Mesenchymal stem cell (in vitro differentiated cells and primary cell): ENCODE data around the gene CELF5.
"Not testable (repeated sequence)": the region's sequence is repeated elsewhere in the genome, so short reads cannot be mapped to it uniquely, and the experiment has no call there.

Experiments
- DNase-seq: peaks from one replicate; pipeline ENCODE4 v3.0.0-alpha.2; 2013
- H2AFZ ChIP-seq: one replicate; pipeline ENCODE4 v1.6.1; 2013; ENCODE audit warnings: low read depth, mild to moderate bottlenecking, control low read depth, inconsistent platforms, low read length, moderate library complexity
- H2AK5ac ChIP-seq: 2 replicates; pipeline ENCODE4 v1.6.1; 2013; ENCODE audit warnings: low read length, moderate library complexity, mild to moderate bottlenecking, inconsistent platforms; ENCODE audit not compliant: severe bottlenecking
- H2BK120ac ChIP-seq: one replicate; pipeline ENCODE4 v1.6.1; 2013; ENCODE audit warnings: low read depth, mild to moderate bottlenecking, inconsistent platforms, low read length, moderate library complexity
- H2BK12ac ChIP-seq, 2 experiments: one replicate each; pipeline ENCODE4 v1.6.1; 2013; ENCODE audit warnings: inconsistent platforms in 2 of 2, low read length in 2 of 2, mild to moderate bottlenecking in 2 of 2, moderate library complexity in 2 of 2, control low read depth in 1 of 2
- H2BK15ac ChIP-seq: one replicate; pipeline ENCODE4 v1.6.1; 2013; ENCODE audit warnings: mild to moderate bottlenecking, low read depth, inconsistent platforms; ENCODE audit not compliant: poor library complexity, severe bottlenecking
- H2BK5ac ChIP-seq: 2 replicates; pipeline ENCODE4 v1.6.1; 2013; ENCODE audit warnings: low read depth, mild to moderate bottlenecking, low read length, control low read depth, inconsistent platforms; ENCODE audit not compliant: poor library complexity, severe bottlenecking
- H3K14ac ChIP-seq, 2 experiments: one replicate each; pipeline ENCODE4 v1.6.1; 2013; ENCODE audit warnings: inconsistent platforms in 2 of 2, low read length in 2 of 2, control low read depth in 1 of 2, mild to moderate bottlenecking in 1 of 2, moderate library complexity in 1 of 2
- H3K18ac ChIP-seq, 2 experiments: one replicate each; pipeline ENCODE4 v1.6.1; 2013; ENCODE audit warnings: inconsistent platforms in 2 of 2, low read length in 2 of 2, control low read depth in 1 of 2, low read depth in 1 of 2, mild to moderate bottlenecking in 1 of 2
- H3K23ac ChIP-seq, 2 experiments: one replicate each; pipeline ENCODE4 v1.6.1; 2013; ENCODE audit warnings: inconsistent platforms in 2 of 2, low read length in 2 of 2, mild to moderate bottlenecking in 2 of 2, moderate library complexity in 2 of 2, control low read depth in 1 of 2
- H3K27ac ChIP-seq: 2 replicates; pipeline ENCODE4 v1.5.1; 2013; ENCODE audit warnings: mild to moderate bottlenecking, moderate library complexity, low read length, control low read depth, inconsistent platforms; ENCODE audit not compliant: poor library complexity, severe bottlenecking
- H3K27me3 ChIP-seq, 2 experiments: 2 replicates each; pipeline versions ENCODE4 v1.6.1 to v1.7.0; 2013; ENCODE audit warnings: low read length in 2 of 2, mild to moderate bottlenecking in 2 of 2, moderate library complexity in 2 of 2, control low read depth in 1 of 2, inconsistent platforms in 1 of 2; ENCODE audit not compliant: control insufficient read depth in 1 of 2, insufficient read depth in 1 of 2
- H3K36me3 ChIP-seq, 2 experiments: 2 replicates each; pipeline versions ENCODE4 v1.6.1 to v1.7.0; 2013; ENCODE audit warnings: low read length in 2 of 2, control low read depth in 1 of 2, inconsistent platforms in 1 of 2, low read depth in 1 of 2, mild to moderate bottlenecking in 1 of 2; ENCODE audit not compliant: insufficient read depth in 2 of 2, control insufficient read depth in 1 of 2
- H3K4ac ChIP-seq, 2 experiments: one replicate each; pipeline ENCODE4 v1.6.1; 2013; ENCODE audit warnings: inconsistent platforms in 2 of 2, low read length in 2 of 2, mild to moderate bottlenecking in 2 of 2, moderate library complexity in 2 of 2, control low read depth in 1 of 2, low read depth in 1 of 2
- H3K4me1 ChIP-seq: 2 replicates; pipeline ENCODE4 v1.6.1; 2013; ENCODE audit warnings: low read depth, low read length, control low read depth; ENCODE audit not compliant: control insufficient read depth, insufficient read depth
- H3K4me2 ChIP-seq: 2 replicates; pipeline ENCODE4 v1.6.1; 2013; ENCODE audit warnings: low read length, mild to moderate bottlenecking, inconsistent platforms; ENCODE audit not compliant: poor library complexity, severe bottlenecking
- H3K4me3 ChIP-seq, 2 experiments: 2 replicates each; pipeline versions ENCODE4 v1.5.1 to v1.7.0; 2013; ENCODE audit warnings: low read length in 2 of 2, mild to moderate bottlenecking in 2 of 2, control low read depth in 1 of 2, low read depth in 1 of 2; ENCODE audit not compliant: insufficient read depth in 1 of 2
- H3K79me1 ChIP-seq: replicated peaks from 2 replicates; pipeline ENCODE4 v1.6.1; 2013; ENCODE audit warnings: mild to moderate bottlenecking, control low read depth, low read length, inconsistent platforms; ENCODE audit not compliant: poor library complexity, severe bottlenecking
- H3K9ac ChIP-seq: 2 replicates; pipeline ENCODE4 v1.7.0; 2013; ENCODE audit warnings: mild to moderate bottlenecking, low read length, moderate library complexity
- H3K9me3 ChIP-seq: 2 replicates; pipeline ENCODE4 v1.7.0; 2013; ENCODE audit warnings: mild to moderate bottlenecking, low read length; ENCODE audit not compliant: control insufficient read depth
- H4K8ac ChIP-seq: one replicate; pipeline ENCODE4 v1.6.1; 2013; ENCODE audit warnings: inconsistent platforms, mild to moderate bottlenecking, low read length, moderate library complexity
- H4K91ac ChIP-seq: one replicate; pipeline ENCODE4 v1.6.1; 2013; ENCODE audit warnings: mild to moderate bottlenecking, low read length, inconsistent platforms
- WGBS: methylation state at CpG from one replicate; pipeline ENCODE4 v1.1.7; 2013; ENCODE audit warnings: mixed read lengths; 5-methylcytosine and 5-hydroxymethylcytosine counted together

The CELF5 gene

GRCh38 chr19:3235604-3236003 is 11.1 kb downstream of the CELF5 start:
- H2BK120ac ChIP-seq, H3K4ac ChIP-seq, H3K4me3 ChIP-seq, H3K27ac ChIP-seq, H2BK12ac ChIP-seq, H3K36me3 ChIP-seq, H3K79me1 ChIP-seq, H4K91ac ChIP-seq, H3K14ac ChIP-seq, H2BK5ac ChIP-seq, H2AFZ ChIP-seq, H3K4me1 ChIP-seq, H3K23ac ChIP-seq, H3K9ac ChIP-seq, H3K18ac ChIP-seq, H2BK15ac ChIP-seq, DNase-seq, H4K8ac ChIP-seq, H3K4me2 ChIP-seq, H2AK5ac ChIP-seq, H3K9me3 ChIP-seq: not testable (repeated sequence)
- H3K27me3 ChIP-seq = peaks cover 26 to 44% of the 10 kb centered on the region in 2 experiments
- WGBS = 75% methylated on average over 2 of the region's 2 CpGs

DNA sequence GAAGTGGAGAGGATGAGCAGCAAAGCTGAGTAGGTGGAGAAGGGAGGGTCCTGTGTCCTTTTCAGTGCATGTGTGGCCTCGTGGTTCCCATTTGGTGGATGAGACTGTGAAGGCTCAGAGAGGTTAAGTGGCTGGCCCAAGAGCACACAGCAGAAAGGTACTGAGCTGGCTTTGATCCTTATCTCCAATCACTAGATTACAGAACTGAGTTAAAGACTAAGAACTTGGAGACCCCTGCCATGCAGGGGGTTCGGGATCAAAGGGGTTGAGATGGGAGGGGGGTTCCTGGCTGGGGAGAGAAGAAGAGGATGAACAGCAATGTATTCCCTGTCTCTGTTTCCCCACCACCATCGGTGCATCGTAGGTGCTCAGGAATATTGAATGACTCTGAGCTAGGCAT is 11.8 kb downstream of the CELF5 start:
- H3K27me3 ChIP-seq = peaks cover 21 to 40% of the 10 kb centered on the region in 2 experiments
- H3K9ac ChIP-seq = no peak overlapping the region
- WGBS = 73% methylated on average over 3 of the region's 4 CpGs
- H4K91ac ChIP-seq = no peak overlapping the region
- DNase-seq = no peak
- no peaks in the 10 kb centered on the region for H3K4me1 ChIP-seq
- H3K4me3 ChIP-seq = no peak overlapping the region
- no peak overlapping the region for H3K23ac ChIP-seq
- no peak overlapping the region for H3K27ac ChIP-seq
- no peak overlapping the region for H4K8ac ChIP-seq
- no peaks in the 10 kb centered on the region for H3K79me1 ChIP-seq
- H2BK120ac ChIP-seq = no peak overlapping the region
- H2BK12ac ChIP-seq = no peak overlapping the region
- H3K18ac ChIP-seq = no peak overlapping the region
- no peak overlapping the region for H2AK5ac ChIP-seq
- no peak overlapping the region for H2BK15ac ChIP-seq
- no peak overlapping the region for H3K4ac ChIP-seq
- H3K4me2 ChIP-seq = no peak overlapping the region
- no peak overlapping the region for H2AFZ ChIP-seq
- H2BK5ac ChIP-seq = no peak overlapping the region
- H3K14ac ChIP-seq = no peak overlapping the region
- no peaks in the 10 kb centered on the region for H3K36me3 ChIP-seq
- H3K9me3 ChIP-seq = no peaks in the 10 kb centered on the region

DNA sequence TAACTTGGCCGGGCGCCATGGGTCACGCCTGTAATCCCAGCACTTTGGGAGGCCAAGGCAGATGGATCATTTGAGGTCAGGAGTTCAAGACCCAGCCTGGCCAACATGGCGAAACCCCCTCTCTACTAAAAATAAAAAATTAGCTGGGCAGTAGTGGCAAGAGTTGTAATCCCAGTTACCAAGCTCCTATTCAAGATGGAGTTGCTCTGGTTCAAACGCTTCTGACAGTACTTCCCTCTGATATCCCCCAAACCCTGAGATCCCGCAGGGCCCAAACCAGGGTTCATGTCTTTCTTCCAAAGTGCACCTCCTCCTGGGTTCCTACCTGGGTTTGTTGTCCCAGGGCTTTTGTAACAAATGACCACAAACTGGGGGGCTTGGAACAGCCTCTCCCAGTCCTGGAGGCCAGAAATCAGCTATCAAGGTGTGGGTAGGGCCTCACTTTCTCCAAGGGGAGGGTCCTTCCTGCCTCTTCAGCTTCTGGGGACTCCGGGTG is 13.7 kb downstream of the CELF5 start:
- Histone ChIP-seq H3K4me2 (no peak overlapping the region), H2AFZ (no peak overlapping the region), H3K27me3 (peaks cover 21 to 33% of the 10 kb centered on the region in 2 experiments), H2BK15ac (no peak overlapping the region), H2BK5ac (no peak overlapping the region), H3K18ac (no peak overlapping the region), H3K4me3 (no peak overlapping the region), H3K9me3 (no peaks in the 10 kb centered on the region), H3K4ac (no peak overlapping the region), H4K91ac (no peak overlapping the region), H2AK5ac (no peak overlapping the region), H3K36me3 (no peaks in the 10 kb centered on the region), H3K14ac (no peak overlapping the region), H2BK120ac (no peak overlapping the region), H3K27ac (no peak overlapping the region), H3K23ac (no peak overlapping the region), H4K8ac (no peak overlapping the region), H3K79me1 (no peaks in the 10 kb centered on the region), H2BK12ac (no peak overlapping the region), H3K4me1 (no peaks in the 10 kb centered on the region), H3K9ac (no peak overlapping the region)
- WGBS = 88% methylated on average over 7 of the region's 7 CpGs
- DNase-seq = no peak

GRCh38 chr19:3239367-3239766 is 14.9 kb downstream of the CELF5 start:
- Histone ChIP-seq H3K79me1 (no peaks in the 10 kb centered on the region), H2BK5ac (no peak overlapping the region), H2BK15ac (no peak overlapping the region), H3K27me3 (peaks cover 15 to 20% of the 10 kb centered on the region in 2 experiments), H3K18ac (no peak overlapping the region), H3K14ac (no peak overlapping the region), H2AK5ac (no peak overlapping the region), H2BK120ac (no peak overlapping the region), H3K9me3 (no peaks in the 10 kb centered on the region), H3K9ac (no peak overlapping the region), H2AFZ (no peak overlapping the region), H3K23ac (no peak overlapping the region), H3K4me2 (no peak overlapping the region), H3K36me3 (no peaks in the 10 kb centered on the region), H3K4me3 (no peak overlapping the region), H3K27ac (no peak overlapping the region), H3K4me1 (peaks cover 1% of the 10 kb centered on the region), H2BK12ac (no peak overlapping the region), H3K4ac (no peak overlapping the region), H4K91ac (no peak overlapping the region), H4K8ac (no peak overlapping the region)
- no peak for DNase-seq
- WGBS = 69% methylated on average over 5 of the region's 5 CpGs
